Measurements from ENCODE around the gene CHST11. TPM values are rescaled to one million over a fixed set of nuclear protein-coding genes. Genes with fewer than 3 reads are reported as not detected.

CHST11 gene
- total RNA-seq, 1 experiment from 2014 or later, result 1.1 TPM

DNA sequence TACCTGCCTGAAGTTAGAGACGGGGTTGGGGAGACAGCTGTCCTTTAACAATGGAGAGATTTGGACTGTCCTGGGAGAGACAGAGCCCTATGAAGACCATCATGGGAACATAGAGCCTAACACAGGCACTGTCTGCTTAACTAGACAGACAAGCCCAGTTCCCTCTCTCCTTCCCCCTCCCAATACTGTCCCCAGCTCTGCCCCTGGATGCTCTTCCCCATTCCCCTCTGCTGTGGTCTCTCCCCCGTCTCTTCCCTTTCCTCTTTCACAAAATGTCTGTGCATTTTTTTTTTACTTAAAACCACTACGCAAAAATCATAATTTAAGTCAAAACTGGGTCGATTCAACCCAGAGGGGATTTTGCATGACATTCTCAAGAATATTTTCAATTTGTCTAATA lies 232.9 kb downstream of the CHST11 start:
- Histone ChIP-seq H3K4me1 (ENCODE audit: insufficient read depth, low read length, poor library complexity, severe bottlenecking) (no peaks in the 10 kb centered on the region), H3K36me3 (ENCODE audit: insufficient read depth, low read length, poor library complexity, severe bottlenecking) (no peaks in the 10 kb centered on the region), H3K9me3 (ENCODE audit: low read depth, low read length, poor library complexity, severe bottlenecking) (no peaks in the 10 kb centered on the region), H3K27ac (ENCODE audit: low read depth, low read length, poor library complexity, severe bottlenecking) (no peak overlapping the region), H3K27me3 (replicated peaks; ENCODE audit: insufficient read depth, low read depth, low read length, poor library complexity) (no peaks in the 10 kb centered on the region), H3K4me3 (ENCODE audit: low read depth, low read length, poor library complexity, severe bottlenecking) (no peak overlapping the region)
- CTCF ChIA-PET, result no interaction called here
- TF ChIP-seq CTCF (conservative IDR thresholded peaks at IDR 0.05; ENCODE audit: low read depth, low read length) (no peak), EZH2 (IDR thresholded peaks at IDR 0.05; ENCODE audit: borderline replicate concordance, low read depth, low read length, poor library complexity, severe bottlenecking) (no peak)
- no TSS peak for BruUV-seq (replicated peaks)
- DNase-seq (ENCODE audit: low spot score), result no peak
- intact Hi-C loops (cut with micrococcal nuclease; ENCODE audit: unreplicated experiment), result no loop called here
- POLR2A ChIA-PET (ENCODE audit: low non-redundant PET), result no interaction called here

GRCh38 chr12:104691721-104692556 lies 235.2 kb downstream of the CHST11 start:
- H3K36me3 ChIP-seq (ENCODE audit: insufficient read depth, low read length, poor library complexity, severe bottlenecking), result no peaks in the 10 kb centered on the region
- H3K4me1 ChIP-seq (ENCODE audit: insufficient read depth, low read length, poor library complexity, severe bottlenecking), result no peaks in the 10 kb centered on the region
- BruUV-seq (replicated peaks), result no TSS peak
- no peaks in the 10 kb centered on the region for H3K9me3 ChIP-seq (ENCODE audit: low read depth, low read length, poor library complexity, severe bottlenecking)
- no peak overlapping the region for H3K4me3 ChIP-seq (ENCODE audit: low read depth, low read length, poor library complexity, severe bottlenecking)
- TF ChIP-seq CTCF (conservative IDR thresholded peaks at IDR 0.05; ENCODE audit: low read depth, low read length), result no peak
- no peak for TF ChIP-seq EZH2 (IDR thresholded peaks at IDR 0.05; ENCODE audit: borderline replicate concordance, low read depth, low read length, poor library complexity, severe bottlenecking)
- no peak overlapping the region for H3K27ac ChIP-seq (ENCODE audit: low read depth, low read length, poor library complexity, severe bottlenecking)
- H3K27me3 ChIP-seq (replicated peaks; ENCODE audit: insufficient read depth, low read depth, low read length, poor library complexity), result no peaks in the 10 kb centered on the region
- no peak for DNase-seq (ENCODE audit: low spot score)
- intact Hi-C loops (cut with micrococcal nuclease; ENCODE audit: unreplicated experiment), result no loop called here
- POLR2A ChIA-PET (ENCODE audit: low non-redundant PET), result no interaction called here
- CTCF ChIA-PET, result no interaction called here

DNA sequence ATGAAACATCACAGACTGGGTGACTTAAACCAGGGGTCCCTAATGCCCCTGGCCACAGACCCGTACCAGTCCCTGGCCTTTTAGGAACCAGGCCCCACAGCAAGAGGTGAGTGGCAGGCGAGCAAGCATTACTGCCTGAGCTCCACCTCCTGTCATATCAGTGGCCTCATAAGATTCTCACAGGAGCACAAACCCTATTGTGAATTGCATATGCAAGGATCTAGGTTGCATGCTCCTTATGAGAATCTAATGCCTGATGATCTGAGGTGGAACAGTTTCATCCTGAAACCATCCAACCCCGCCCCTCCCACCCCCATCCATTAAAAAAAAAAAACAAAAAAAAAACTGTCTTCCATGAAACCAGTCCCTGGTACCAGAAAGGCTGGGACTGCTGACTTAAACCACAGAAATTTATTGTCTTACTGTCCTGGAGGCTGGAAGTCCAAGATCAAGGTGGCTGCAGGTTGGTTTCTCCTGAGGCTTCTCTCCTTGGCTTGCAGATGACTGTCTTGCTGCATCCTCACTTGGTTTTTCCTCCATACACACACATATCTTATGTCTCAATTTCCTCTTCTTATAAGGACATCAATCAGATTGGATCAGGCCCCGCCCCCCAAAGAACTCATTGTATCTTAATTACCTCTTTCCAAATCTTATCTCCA lies 235.9 kb downstream of the CHST11 start:
- ChIA-PET POLR2A (ENCODE audit: low non-redundant PET) (no interaction called here), CTCF (no interaction called here)
- H3K27ac ChIP-seq (ENCODE audit: low read depth, low read length, poor library complexity, severe bottlenecking), result no peak overlapping the region
- intact Hi-C loops (cut with micrococcal nuclease; ENCODE audit: unreplicated experiment), result no loop called here
- no peak for TF ChIP-seq EZH2 (IDR thresholded peaks at IDR 0.05; ENCODE audit: borderline replicate concordance, low read depth, low read length, poor library complexity, severe bottlenecking)
- TF ChIP-seq CTCF (conservative IDR thresholded peaks at IDR 0.05; ENCODE audit: low read depth, low read length), result no peak
- DNase-seq (ENCODE audit: low spot score), result no peak
- no peak overlapping the region for H3K4me3 ChIP-seq (ENCODE audit: low read depth, low read length, poor library complexity, severe bottlenecking)
- H3K27me3 ChIP-seq (replicated peaks; ENCODE audit: insufficient read depth, low read depth, low read length, poor library complexity), result no peaks in the 10 kb centered on the region
- H3K36me3 ChIP-seq (ENCODE audit: insufficient read depth, low read length, poor library complexity, severe bottlenecking), result no peaks in the 10 kb centered on the region
- BruUV-seq (replicated peaks), result no TSS peak
- H3K9me3 ChIP-seq (ENCODE audit: low read depth, low read length, poor library complexity, severe bottlenecking), result no peaks in the 10 kb centered on the region
- H3K4me1 ChIP-seq (ENCODE audit: insufficient read depth, low read length, poor library complexity, severe bottlenecking), result no peaks in the 10 kb centered on the region

Measured in A673 (cell line).